T follicular helper cell (primary cell): ENCODE data around the gene KISS1.

Experiments
- DNase-seq: peaks from one replicate; pipeline ENCODE4 v3.0.0-alpha.2; 2020; ENCODE audit warnings: low read depth

Gene KISS1

GRCh38 chr1:204218552-204218951 is 22.3 kb upstream of the KISS1 start:
- DNase-seq = no peak

- DNase-seq = no peak
These were observed 21.3 kb upstream of the KISS1 start for GRCh38 chr1:204217648-204218000.

- no peak for DNase-seq
These were observed 20.8 kb upstream of the KISS1 start for GRCh38 chr1:204216880-204217647.

- no peak for DNase-seq
These were observed 19.9 kb upstream of the KISS1 start for GRCh38 chr1:204216236-204216635.

GRCh38 chr1:204213668-204214662 is 17.7 kb upstream of the KISS1 start, which contains the start of gene GOLT1A:
Gene GOLT1A (minus strand): TSS chr1:204213988. CDS start chr1:204213906, 82 bp downstream.
- DNase-seq = no peak

GRCh38 chr1:204212715-204213114 is 16.4 kb upstream of the KISS1 start:
- no peak for DNase-seq

GRCh38 chr1:204211046-204211445 is 14.8 kb upstream of the KISS1 start:
- no peak for DNase-seq

GRCh38 chr1:204207136-204207616 is 10.9 kb upstream of the KISS1 start:
- peak; percentile 52 for DNase-seq

GRCh38 chr1:204206121-204206520 is 9.8 kb upstream of the KISS1 start:
- no peak for DNase-seq

GRCh38 chr1:204205486-204205885 is 9.2 kb upstream of the KISS1 start:
- DNase-seq = no peak

GRCh38 chr1:204204944-204205343 is 8.7 kb upstream of the KISS1 start:
- DNase-seq = no peak

GRCh38 chr1:204203206-204203767 is 7.0 kb upstream of the KISS1 start:
- no peak for DNase-seq

- no peak for DNase-seq
These were observed 6.2 kb upstream of the KISS1 start for GRCh38 chr1:204202481-204202880.

GRCh38 chr1:204201348-204202040 is 5.2 kb upstream of the KISS1 start:
- no peak for DNase-seq

GRCh38 chr1:204199579-204199978 is 3.3 kb upstream of the KISS1 start:
- no peak for DNase-seq

GRCh38 chr1:204198348-204199340 is 2.4 kb upstream of the KISS1 start:
- no peak for DNase-seq

GRCh38 chr1:204197068-204197467 is 777 bp upstream of the KISS1 start:
- no peak for DNase-seq

- DNase-seq = no peak
These were observed 1.5 kb downstream of the KISS1 start for GRCh38 chr1:204194771-204195170.

- DNase-seq = no peak
These were observed 2.2 kb downstream of the KISS1 start for GRCh38 chr1:204194080-204194479.

GRCh38 chr1:204192589-204193352 is 3.5 kb downstream of the KISS1 start:
- DNase-seq = no peak
